Body of pancreas (tissue), 4 donors: ENCODE data around the gene PRKAG2.

Experiments
- CTCF ChIP-seq, 7 experiments: fragments of 450-650 bp in 4 of 7; fragments of 200-600 bp in 3 of 7; sonication (generic) in 3 of 7; IDR thresholded peaks; one replicate each; pipeline ENCODE4 v1.5.1; 2016 to 2019; ENCODE audit warnings: antibody characterized with exemption in 7 of 7
- POLR2A ChIP-seq, 3 donors: fragments of 450-650 bp; IDR thresholded peaks; one replicate each; pipeline ENCODE4 v1.6.1; 2016; ENCODE audit warnings: antibody characterized with exemption in 3 of 3, mild to moderate bottlenecking in 2 of 3

DNA sequence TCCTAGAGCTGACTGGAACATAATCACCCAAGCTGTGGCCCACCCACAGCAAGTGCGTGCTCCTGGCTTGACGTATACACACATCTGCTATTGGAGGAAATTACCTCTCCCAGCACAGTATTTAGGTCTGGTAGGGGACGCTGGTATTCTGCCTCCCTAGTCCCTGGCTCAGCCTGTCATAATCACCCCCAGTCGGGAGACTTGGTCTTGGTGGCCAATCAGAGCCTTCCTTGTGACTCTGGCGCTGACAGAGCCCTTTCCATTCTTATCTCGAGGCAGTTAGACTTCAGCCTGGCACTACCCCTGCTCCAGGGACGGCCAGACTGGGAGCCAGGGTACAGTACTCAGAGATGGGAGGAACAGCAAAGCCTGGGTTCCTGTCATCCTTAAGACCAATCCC lies 14.3 kb upstream of the PRKAG2 start:
- TF ChIP-seq CTCF (IDR thresholded peaks at IDR 0.05): no peak
- TF ChIP-seq POLR2A (IDR thresholded peaks at IDR 0.05): no peak
